ENCODE results near the gene ABCA8.

DNA sequence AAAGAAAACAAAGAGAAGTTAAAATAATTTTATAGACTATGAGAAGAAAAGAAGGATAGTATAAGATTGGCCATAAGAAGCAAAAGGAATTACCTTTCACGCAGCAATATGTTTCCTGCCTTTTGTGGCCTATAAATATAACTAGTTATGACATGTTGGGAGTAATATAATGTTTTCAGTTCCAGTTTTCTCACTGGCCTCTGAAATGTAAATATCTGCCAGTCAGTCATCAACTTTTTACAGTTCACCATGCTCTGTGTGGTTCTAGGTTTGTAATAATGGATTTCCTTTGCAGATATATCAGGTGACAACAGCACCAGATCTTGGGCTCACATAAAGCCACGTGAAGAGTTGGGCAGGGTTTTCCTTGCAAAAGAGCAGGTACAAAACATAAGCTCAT, 94.3 kb downstream of the ABCA8 start:
- TF ChIP-seq, protein P1, sequence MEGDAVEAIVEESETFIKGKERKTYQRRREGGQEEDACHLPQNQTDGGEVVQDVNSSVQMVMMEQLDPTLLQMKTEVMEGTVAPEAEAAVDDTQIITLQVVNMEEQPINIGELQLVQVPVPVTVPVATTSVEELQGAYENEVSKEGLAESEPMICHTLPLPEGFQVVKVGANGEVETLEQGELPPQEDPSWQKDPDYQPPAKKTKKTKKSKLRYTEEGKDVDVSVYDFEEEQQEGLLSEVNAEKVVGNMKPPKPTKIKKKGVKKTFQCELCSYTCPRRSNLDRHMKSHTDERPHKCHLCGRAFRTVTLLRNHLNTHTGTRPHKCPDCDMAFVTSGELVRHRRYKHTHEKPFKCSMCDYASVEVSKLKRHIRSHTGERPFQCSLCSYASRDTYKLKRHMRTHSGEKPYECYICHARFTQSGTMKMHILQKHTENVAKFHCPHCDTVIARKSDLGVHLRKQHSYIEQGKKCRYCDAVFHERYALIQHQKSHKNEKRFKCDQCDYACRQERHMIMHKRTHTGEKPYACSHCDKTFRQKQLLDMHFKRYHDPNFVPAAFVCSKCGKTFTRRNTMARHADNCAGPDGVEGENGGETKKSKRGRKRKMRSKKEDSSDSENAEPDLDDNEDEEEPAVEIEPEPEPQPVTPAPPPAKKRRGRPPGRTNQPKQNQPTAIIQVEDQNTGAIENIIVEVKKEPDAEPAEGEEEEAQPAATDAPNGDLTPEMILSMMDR (IDR thresholded peaks at IDR 0.05): no peak
- no peak for TF ChIP-seq POLR2A (IDR thresholded peaks at IDR 0.05)
